Activated T-helper 1 cell treated with anti-CD3 and anti-CD28 coated beads, Interleukin-2, amount 50 U/mL, for 16 hours (primary cell): ENCODE measurements around the gene GBF1.
A peak's percentile ranks its signal among the peaks of the same experiment; 100 is the strongest.
"Not testable (repeated sequence)": the region's sequence is repeated elsewhere in the genome, so short reads cannot be mapped to it uniquely, and the experiment has no call there.

ENCODE experiments used
- DNase-seq, 2 donors: peaks; one replicate each; pipeline ENCODE4 v3.0.0-alpha.2; 2020; ENCODE audit warnings: low read depth in 1 of 2, low spot score in 1 of 2

The GBF1 gene

DNA sequence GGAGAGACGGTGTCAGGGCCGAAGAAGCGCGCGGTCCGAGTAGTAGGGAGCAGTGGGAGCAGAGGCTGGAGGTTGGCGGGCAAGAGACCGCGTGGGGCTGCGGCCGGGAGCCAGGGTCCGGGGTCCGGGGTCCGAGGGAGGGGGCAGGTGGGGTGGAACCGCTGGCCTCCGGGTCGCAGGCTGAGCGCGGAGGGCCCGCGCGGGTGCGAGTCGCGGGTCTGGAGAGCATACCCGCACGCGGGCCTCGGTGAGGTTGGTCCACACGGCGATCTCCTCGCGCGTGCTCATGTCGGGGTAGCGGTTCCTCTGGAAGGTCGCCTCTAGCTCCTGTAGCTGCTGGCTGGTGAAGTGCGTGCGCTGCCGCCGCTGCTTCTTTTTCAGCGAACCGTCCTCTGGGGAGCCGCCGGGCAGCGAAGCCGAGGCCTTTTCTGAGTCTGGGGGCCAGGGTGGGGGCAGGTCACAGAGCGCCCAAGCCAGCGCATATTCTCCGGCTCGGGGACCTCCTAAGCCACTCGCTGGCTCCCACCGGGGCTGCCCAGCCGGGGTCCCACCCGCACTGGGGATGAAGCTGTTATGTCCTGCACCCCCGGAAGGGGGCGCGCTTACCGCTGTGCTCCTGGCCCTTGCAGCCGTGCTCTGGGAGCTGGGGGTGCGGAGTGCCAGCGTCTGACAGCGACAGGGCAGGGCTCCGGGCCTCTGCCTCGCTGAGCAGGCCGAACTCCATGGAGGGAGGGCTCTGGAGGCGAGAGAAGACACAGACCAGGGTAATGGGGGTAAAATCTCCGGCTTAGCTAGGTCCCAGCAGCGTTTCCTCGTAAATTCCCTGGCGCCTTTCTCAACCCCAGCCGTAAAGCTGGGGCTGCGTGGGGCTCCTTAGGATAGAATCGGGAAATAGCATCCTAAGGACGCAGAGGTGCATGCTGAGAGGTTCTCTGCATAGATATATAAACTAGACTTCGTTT is 13.7 kb upstream of the GBF1 start:
- DNase-seq = peak in 1 of 2 donors; percentile 57

DNA sequence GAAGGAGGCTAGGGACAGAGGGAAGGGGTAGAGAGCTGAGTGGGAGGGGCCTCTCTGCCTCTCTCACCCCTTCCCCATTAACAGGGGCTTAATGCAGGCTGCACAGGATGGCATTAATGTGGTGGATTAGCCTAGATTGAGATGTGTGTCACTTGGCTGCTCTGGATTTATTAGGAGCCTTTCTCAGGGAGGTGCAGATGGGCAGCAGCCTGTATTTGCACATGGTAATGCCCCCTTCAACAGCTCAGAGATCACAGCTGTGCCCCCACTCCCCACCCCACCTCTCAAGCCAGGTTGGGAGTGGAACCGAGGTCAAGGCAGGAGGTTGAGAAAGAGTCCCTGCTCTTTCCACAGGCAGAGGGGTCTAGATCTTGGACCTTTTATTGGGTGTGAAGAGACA is 11.3 kb upstream of the GBF1 start:
- DNase-seq = no peak

DNA sequence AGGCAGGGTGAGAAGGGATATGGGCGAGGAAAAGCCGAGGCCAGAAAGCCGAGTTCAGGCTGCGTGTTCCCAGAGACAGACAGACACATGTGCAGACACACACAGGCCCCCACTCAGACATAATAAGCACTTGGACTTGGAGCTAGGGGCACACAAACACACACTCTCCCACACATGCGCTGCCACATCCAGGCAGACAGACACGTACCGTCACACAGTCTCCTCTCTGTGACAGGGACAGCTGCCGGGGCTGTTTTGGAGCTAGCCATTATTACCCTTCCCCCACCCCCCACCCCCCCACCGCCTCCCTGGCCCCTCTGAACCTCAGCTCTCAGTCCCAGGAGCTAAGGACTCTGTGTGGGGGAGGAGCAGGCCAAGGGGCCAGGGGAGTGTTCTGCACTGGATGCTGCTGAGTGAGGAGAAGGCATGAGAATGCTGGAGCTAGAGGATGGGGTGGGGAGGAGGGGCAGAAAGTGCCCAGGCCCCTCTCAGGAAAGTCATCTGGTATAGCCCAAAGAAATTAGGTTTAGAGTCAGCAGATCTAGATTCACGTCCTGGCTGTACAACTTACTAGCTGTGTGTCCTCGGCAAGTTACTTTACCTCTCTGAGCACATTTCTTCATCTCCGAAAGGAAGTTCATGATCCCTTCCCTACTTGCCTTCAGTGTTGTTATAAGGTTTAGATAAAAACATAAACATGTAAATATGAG is 10.3 kb upstream of the GBF1 start:
- DNase-seq = no peak

DNA sequence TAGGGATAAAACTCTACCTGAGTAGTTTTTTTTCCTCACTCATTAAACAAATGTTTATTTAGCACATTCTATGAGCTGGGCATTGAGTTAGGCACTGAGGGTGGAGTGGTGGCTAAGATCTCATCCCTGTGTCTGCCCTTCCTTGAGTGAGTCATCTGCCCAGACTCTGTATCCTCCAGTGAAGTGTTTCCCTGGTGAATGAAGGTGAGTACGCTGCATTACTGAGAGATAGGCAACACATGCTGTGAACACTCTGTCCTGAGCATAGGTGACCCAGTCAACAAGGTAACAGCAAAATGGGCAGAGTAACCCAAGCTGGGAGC is 9.8 kb upstream of the GBF1 start:
- no peak for DNase-seq

DNA sequence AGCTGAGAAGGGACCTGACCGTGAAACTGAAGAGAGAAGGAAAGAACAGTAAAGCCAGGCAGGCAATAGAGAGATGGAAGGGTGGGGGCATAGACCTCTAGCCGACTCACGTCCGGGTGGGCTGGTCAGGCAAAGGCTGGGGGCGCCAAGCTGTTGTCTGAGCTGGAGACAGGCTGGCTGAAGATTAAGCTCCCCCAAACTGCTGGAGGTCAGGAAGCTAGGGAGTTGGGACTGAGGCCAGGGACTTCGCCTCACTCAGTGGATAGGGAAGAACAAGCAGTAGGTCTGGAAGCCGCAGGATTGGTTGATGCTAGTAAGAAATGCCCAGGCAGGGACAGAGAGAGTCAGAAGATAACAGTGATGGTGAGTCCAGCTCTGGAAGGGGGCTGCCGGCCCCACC is 9.3 kb upstream of the GBF1 start:
- DNase-seq = no peak

DNA sequence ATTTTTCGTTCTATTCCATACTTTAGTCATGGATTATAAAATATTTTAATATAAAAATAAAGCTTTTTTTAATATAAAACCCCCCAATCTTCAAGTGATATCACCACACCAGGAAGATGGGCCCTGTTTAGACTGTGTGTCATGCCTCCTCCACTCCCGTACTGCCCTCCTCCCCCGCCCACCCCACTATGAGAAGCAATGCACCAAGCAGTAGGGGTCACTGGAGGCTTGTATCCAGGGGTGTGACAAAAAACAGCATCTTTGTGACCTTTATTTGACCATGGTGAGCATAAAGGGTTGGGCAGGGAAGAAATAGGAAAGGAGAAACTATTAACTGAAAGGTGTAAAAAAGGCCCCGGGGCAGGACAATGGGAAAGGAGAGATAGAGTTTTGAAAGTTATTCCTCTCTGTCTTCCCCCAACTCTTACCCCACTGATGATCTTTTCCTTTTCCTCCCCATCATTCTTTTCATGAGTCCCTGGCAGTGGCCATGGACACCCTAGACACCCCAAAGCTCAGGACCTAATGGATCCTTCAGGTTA is 7.5 kb upstream of the GBF1 start:
- no peak for DNase-seq

DNA sequence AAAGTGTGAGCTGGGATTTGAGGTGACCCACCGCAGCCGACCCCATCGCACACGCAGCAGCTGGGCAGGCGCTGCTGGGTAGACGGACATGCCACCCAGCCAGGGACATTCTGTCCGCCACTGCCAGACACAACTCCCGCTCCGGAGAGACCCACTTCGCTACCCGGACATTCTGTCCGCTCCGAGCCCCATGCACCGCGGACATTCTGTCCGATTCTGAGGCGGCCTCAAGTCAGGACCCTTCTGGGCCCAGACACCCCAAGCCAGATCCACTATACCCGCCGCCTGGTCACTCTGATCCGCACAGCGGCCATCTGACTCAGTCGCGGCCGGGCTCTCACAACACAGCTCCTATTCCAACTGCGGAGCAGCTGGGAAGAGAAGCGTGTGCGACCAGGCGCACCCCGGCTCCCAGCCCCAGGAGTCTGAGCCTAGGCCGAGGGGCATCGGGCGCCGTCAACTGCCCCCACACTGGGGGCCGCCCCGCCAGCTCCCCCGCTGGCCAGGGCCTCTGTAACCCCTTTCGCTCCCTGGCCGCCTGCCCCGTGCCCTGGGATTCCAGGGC is 4.8 kb upstream of the GBF1 start:
- DNase-seq = no peak

DNA sequence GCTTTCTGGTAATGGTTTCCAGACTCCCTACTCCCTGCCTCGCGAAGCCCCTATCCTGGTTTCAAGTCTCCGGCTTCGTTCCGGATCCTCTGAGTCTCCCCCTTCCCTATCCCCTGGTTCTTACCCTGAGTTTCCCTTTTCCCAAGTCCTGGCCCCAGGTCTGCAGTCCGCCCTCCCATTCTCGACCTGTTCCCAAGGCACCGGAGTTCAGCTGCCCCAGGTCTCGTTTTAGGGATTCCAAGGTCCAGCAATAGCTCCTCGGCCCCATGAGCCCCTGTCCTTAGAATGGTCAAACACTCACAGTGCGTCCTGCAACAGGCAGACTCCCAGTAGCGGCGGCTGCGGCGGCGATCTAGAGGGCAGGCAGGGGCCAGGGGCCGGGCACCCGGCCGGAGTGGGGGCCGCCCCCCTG is 4.3 kb upstream of the GBF1 start:
- no peak for DNase-seq

DNA sequence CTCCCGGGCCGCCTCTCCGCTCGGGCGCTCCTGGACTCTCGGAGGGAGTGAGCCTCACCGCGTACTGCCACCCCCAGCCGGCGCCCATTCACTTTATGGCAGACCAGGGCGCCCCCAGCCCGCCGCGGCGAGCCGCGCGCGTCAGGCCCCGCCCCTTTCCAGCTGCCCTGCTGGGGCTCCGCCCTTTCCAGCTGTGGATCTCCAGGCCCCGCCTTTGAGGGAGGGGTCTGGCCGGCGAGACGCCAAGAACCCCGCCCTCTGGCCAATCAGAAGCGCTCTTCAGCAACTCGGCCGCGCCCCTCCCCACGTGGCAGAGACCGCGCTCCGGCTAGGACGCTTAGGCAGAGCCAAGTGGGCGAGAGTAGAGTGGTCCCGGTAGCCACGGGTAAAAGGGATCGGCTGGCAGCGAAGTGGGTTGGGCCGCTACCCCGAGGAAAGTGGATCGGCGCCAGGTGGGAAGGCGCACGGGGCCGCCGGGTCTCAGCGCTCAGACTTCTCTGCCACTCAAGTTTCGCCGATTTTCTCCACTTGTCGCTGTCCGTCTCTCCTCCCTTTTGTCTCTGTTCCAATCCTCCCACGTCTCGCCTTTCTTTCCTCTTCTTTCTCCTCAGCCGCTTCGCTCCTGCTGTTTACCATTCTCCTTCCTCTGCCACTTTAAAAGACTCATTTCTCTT is 3.8 kb upstream of the GBF1 start, which contains the start of gene PITX3:
TSS of gene PITX3 (minus strand) at position 69 of the 674 bp plus-strand sequence. CDS start 9,432 bp downstream, outside the sequence.
- peak; percentile 68 to 85 for DNase-seq

DNA sequence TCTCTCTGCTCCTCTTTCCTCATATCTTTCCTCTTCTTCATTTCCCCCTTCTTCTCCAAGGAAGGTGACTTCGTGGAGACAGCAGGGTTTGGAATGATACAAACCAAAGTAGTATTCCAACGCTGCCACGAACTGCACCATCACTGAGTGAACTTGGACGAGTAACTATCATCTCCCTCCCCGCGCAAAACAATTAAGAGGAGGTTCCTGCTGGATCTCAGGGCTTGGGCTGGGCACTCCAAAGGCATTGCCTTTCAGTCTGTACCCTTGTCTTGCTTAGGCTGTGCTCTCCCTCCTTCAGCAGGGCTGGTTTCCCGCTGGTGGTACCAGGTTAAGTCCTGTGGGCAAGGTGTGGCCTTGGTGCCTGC is 3.2 kb upstream of the GBF1 start:
- DNase-seq = no peak

DNA sequence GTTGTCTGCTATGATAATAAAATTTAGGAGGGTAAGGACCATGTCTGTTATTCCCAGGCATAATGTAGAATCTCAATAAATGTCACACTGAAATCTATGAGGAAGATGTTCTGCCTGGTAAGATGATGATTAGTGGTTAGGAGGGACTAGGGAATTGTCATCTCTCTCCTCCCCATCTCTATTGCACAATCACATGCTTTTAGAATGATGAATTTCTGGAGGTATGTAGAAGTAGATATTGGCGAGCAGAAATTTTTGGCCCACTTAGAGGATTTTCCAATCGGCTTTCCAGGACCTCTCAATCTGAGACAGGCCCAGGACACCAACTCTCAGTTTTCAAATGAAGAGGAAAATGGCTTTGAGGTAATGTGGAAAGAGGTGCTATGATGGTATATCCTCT is 2.0 kb upstream of the GBF1 start:
- no peak for DNase-seq

DNA sequence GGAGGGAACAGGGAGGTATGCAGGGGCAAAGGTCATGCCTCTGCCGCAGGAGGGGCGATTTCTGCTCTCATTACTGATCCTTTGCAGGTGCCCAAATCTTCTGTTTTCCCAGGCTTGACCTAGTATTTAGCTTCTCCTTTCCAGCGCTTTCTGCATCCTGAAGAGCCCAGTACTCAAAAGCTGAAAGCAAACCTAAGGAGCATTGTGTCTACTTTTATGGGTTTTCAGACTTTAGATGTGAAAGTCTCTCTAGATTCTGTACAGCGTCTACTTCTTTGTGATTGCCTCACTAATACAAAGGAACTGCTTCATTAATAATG is 560 bp downstream of the GBF1 start:
- no peak for DNase-seq

DNA sequence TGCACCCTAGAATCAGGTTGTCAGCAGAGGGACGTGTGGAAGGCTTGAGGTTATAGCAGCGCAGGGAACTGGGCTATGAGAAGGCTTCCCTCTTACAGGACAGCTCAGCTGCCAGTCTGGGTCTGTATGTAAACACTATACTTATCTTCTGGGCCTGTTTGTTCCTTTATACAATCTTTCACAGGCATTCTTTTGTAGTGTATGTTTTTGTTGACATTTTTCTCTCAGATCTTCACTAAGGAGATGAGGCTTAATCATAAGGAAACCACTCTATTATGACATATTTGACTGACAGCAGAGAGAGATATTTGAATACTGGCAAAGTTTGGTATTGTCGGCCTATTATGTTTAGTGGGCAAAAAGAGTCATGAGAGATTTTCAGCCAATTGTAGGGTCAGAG is 929 bp downstream of the GBF1 start:
- no peak for DNase-seq

DNA sequence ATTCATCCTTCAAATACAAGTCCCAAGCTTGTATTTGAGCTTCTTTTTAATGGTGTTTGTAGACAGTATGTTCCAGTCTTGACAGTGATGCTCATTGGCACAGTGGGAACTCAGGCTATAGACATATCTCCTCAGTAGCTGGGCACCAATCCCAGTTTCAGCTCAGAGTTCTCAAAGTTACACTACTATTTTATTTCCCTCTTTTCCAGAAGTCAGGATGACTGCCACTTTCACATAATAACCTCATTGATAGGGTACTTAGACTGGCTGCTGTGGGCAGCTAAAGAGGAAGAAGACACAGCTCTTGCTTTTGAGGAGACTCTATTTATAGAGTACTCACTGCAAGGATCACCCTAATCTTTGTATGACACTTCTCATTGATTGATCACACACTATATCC is 2.4 kb downstream of the GBF1 start:
- DNase-seq = no peak

DNA sequence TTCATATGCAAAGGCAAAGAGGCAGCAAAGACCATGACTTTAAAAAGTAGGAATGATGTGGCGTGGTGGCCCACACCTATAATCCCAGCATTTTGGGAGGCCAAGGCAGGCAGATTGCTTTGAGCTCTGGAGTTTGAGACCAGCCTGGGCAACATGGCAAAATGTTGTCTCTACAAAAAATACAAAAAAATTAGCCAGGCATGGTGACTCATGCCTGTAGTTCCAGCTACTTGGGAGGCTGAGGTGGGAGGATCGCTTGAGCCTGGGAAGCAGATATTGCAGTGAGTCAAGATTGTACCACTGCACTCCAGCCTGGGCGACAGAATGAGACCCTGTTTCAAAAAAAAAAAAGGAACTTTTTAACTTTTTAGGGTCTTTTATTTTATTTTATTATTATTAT is 7.2 kb downstream of the GBF1 start:
- DNase-seq = not testable (repeated sequence)

DNA sequence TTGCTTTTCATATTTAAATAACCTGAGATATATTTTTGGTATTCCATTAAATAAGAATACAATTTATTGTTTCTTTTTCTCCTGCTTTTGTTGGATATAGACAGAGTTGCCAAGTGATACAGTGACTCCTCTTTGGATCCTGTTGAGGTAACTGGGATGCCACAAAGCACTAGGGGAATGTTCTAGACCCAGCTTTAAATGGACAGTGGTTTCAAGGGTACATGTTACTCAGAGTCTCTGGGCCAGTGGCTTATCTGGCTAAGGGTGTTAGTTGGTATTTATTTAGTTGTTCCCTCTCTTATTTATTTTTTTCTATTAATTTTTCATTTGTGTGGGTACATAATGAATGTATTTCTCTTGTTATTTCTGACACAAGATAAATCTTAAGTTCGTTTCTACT is 9.1 kb downstream of the GBF1 start:
- DNase-seq = no peak

DNA sequence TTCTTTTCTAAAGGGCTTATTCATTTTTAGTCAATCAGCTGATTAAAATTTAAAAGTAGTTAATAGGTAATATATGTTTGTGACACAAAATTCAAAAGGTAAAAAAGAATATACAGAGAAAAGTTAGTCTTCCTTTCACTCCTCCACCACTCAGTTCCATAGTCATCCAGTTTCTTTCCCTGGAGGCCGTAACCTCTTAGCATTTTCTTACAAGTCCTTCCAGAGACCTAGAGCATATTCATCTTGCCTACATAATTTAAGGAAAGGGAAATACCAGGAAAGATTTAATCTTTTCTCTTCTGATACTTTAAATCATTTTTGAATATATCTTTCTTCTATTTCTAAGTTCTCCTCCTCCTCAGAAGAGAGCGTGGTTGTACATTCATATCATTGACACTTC is 10.1 kb downstream of the GBF1 start:
- DNase-seq = no peak

DNA sequence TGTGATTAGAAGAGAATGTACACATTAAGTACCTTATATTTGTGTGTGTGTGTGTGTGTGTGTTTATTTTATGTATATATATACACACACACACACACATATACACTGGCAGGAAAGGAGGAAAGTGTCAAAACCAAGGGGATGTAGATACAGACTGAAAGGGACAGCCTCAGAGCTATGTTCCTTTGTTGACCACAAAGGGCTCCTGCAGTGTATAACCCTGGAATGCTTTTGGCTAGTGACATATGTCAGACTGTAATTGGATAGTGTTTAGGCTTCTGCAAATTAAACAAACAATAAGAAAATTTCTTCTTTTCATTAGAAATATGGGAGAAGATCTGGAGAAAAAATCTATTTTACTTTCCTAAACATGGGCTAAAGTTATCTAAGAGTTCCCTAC is 15.9 kb downstream of the GBF1 start:
- no peak for DNase-seq

DNA sequence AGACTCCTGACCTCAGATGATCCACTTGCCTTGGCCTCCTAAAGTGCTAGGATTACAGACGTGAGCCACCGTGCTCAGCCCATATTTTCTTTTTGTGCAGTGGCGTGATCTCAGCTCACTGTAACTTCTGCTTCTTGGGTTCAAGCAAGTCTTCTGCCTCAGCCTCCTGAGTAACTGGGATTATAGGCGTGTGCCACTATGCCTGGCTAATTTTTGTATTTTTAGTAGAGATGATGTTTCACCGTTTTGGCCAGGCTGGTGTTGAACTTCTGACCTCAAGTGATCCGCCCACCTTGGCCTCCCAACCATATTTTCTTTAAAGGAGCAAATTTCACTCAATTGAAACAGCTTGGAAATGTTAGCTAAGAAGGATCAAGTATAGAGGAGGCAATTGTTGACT is 16.5 kb downstream of the GBF1 start:
- DNase-seq = no peak

DNA sequence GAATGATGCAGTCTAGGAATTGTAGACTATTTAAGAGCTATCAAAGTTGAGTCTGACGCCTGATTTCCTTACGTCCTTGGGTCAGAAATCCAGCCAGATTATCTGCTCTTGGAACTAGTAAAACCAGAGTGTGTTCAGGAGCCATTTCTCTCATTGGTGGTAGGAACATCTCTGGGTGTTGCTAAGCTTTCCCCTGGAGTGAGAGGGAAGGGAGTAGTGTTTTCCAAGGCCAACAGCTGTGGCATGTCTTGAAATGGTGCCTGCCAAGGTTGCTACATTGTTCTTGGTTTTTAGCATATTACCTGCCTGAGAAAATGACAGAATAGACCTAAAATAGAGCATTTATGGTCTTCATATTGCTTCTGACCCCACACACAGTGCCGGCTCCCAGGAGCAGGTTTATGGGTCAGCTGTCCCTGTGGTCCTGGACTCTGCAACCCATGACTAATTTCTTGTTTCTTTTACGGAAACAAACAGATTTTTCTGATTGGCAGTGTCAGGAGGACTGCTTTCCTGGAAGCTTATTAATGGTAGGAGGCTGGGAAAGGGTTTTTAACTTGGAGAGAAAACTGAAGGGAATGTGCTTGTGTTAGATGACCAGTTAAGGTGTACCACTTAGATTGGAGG is 17.5 kb downstream of the GBF1 start:
- DNase-seq = no peak

DNA sequence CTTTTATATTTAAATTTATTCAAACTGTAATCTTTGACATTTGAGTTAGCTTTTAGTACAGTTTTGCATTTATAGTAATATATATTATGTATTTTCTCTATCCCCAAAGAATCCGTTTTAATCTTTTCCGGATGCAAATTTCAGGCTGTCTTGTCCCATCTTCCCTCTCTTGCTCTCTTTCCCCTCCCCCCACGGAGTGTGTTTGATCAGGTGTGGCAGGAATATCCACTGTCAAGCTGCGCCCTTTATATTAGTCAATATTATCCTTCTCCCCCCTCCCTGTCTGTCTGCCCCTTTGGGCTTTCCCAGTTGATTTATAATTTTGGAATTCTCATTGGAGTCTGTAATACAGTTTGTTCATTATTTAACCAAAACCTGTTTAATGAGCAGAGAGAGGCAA is 19.0 kb downstream of the GBF1 start:
- DNase-seq = no peak
